HG03039 (cell line): ENCODE results near the gene CARD10.
"Not testable (repeated sequence)": the region's sequence is repeated elsewhere in the genome, so short reads cannot be mapped to it uniquely, and the experiment has no call there.

ENCODE experiments used
- ATAC-seq: cut with Tn5 transposase; IDR thresholded peaks from one replicate; pipeline ENCODE4 v1.9.1; 2021; ENCODE audit warnings: mild to moderate bottlenecking, moderate library complexity; ENCODE audit not compliant: unreplicated experiment

Gene CARD10

DNA sequence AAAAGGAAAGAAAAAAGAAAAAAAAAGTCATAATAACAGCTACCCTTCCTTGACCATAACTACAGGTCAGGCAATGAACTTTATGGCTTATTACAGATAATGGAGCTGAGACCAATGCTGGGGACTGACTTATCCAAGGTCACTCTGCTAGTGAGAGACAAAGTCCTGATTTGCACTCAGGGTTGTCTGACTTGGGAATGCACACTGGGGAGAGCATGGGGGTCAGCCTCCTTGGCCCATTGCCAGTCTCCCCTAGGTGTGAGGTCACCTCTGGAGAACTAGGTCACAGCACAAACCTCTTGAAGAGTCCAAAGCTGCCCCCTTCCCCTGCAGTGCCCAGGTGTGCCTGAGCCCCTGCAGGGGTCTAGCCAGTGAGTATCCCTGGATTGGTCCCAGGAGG lies 35.8 kb upstream of the CARD10 start:
- ATAC-seq: no peak

DNA sequence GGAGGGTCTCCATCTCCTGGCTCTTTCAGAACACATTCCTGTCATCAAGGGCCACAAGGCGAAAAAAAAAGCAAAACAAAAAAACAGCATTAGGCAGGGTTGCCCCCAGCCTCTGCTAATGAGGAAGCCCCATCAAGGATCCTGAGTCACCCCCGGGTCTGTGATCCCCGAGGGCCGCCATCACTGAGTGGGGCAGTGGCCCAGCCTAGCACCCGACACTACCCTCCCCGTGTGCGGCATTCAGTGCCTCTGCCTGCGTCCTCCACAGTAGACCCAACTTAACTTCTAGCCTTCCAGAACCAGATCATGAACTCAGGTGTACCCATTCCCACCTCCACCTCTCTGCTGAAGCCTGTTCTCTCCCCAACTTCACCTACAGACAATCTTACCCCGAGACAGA lies 34.5 kb upstream of the CARD10 start:
- no peak for ATAC-seq

GRCh38 chr22:37552524-37553163 lies 33.4 kb upstream of the CARD10 start:
- ATAC-seq: no peak

DNA sequence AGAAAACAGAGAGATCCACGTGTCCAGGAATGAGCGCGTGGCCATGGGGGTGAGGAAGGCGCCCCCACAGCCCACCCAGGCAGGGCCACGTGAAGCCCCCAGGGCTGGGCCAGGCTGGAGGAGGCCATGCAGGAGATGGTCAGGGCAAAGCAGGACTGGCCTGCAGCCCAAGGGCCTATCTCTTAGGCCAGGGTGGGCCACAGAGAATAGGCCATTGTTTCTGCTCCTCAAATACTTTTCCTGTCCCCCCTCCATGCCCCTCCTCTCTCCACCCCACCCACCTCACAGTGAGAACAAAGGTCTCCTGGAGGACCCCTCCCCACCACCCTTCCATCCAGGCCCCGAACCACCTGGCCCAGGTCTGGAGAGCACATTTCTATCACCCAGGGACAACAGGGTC lies 32.8 kb upstream of the CARD10 start:
- ATAC-seq: no peak

DNA sequence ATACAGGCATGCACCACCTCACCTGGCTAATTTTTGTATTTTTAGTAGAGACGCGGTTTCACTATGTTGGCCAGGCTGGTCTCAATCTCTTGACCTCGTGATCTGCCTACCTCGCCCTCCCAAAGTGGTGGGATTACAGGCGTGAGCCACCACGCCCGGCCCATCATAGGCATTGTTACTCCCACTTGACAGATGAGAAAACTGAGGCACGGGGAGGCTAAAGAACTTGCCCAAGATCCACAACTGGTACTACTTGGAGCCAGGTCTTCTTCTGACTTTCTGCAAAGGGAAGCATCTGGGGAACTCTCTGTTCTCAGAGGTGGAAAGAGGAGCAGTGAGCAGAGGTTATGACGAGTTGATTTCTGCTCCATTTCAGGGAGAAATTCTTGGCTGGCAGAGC lies 31.7 kb upstream of the CARD10 start:
- ATAC-seq: not testable (repeated sequence)

DNA sequence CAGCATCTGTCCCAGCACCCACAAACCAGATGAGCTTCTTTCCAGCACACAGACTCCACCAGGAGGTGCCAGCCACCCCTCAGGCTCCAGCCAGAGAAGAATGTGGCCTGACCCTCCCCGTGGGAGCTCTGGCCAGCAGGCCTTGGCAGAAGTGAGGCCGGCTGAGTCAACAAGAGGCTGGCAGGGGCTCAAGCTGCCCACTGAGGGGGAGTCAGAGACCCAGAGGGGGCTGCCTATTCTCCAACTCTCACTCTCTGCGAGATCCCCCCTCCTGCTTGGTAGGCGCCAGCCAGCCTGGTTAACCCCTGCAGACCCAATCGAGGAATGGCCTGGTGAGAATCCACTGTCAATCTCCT lies 30.5 kb upstream of the CARD10 start:
- no peak for ATAC-seq

- ATAC-seq: no peak
Observed at GRCh38 chr22:37547251-37547741, 28.1 kb upstream of the CARD10 start.

DNA sequence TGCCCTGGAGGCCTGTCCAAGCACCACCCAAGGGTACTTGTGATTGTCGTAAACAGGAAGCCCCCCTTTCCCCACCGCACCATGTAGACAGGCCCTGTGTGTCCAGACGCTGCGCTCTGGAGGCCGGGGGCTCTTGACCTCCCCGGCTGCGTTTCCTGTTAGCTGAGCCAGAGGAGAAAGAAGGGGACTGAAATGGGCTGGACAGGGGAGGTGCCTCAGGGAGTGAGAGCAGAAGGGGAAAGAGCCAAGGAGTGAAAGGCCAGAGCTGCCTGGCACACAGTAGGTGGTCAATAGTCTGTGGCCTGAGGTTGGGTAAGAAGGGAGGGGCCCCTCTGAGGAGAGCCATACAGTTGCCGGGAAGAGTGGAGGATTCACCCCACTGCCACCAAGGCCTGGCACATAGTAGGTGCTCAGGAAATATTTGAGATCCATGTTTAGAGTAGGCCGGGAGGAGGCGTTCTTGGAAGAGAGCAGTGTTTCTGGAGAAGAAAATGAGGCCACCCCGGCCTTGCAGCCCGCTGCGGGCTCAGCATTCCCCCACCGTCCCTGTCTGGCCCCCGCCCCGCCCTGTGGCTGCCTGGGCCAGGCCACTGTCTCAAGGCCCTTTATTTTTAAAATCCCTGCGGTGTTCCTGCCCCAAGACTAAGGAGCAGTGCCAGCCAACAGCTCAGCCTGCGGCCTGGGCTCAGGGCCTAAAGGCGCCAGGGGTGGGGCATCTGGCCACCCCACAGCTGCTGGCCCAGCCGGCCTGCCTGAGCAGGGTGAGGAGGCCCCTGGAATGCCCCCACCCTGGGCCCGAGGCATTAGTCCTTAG lies 27.4 kb upstream of the CARD10 start:
- ATAC-seq: no peak

GRCh38 chr22:37545703-37546436 lies 26.7 kb upstream of the CARD10 start:
- no peak for ATAC-seq

DNA sequence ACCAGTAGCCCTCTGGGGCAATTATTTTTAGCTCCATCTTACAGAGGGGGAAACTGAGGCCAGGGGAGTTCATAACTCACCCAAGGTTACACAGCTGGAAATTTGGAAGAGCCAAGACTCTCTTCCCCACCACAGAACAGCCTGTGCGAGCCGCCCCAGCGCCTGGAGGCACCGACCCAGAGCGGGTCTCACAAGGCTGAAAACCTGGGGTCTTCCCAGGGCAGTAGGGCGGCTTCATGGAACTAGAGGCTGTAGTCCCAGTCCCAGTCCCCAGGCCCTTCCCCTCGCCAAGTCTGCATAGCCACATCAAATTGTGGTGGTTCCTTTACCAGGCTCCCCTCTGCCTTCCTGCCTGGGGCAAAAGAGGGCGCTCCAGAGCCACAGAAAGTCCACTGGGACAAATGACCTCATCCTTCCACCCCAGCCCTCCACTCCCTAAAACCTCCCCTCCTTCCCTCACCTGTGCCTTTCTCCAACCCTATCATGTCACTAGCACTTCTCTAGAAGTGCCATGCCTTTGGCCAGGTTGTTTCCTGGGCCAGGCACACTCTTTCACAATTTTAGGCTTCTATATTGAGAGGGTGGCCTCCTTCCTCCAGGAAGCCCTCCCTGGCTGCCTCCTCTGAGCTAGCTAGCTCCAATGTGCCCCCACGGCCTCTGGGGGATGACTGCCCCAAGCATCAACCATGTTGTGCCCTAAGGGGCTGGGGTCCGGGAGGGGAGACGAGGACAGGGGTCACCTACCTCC lies 25.9 kb upstream of the CARD10 start:
- ATAC-seq: no peak

GRCh38 chr22:37542959-37543358 lies 23.7 kb upstream of the CARD10 start:
- no peak for ATAC-seq

DNA sequence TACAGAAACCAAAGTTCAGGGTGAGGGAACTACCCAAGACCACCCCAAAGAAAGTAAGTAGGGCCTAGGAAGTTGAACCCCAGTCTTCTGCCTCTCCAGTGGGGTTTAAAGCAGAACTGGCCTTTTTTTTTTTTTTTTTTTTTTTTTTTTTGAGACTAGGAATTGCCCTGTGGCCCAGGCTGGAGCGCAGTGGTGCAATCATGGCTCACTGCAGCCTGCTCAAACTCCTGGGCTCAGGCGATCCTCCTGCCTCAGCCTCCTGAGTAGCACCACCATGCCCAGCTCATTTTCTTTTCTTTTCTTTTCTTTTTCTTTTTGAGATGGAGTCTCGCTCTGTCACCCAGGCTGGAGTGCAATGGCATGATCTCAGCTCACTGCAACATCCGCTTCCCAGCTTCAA lies 23.2 kb upstream of the CARD10 start:
- ATAC-seq: not testable (repeated sequence)

GRCh38 chr22:37539790-37540189 lies 20.6 kb upstream of the CARD10 start:
- not testable (repeated sequence) for ATAC-seq

DNA sequence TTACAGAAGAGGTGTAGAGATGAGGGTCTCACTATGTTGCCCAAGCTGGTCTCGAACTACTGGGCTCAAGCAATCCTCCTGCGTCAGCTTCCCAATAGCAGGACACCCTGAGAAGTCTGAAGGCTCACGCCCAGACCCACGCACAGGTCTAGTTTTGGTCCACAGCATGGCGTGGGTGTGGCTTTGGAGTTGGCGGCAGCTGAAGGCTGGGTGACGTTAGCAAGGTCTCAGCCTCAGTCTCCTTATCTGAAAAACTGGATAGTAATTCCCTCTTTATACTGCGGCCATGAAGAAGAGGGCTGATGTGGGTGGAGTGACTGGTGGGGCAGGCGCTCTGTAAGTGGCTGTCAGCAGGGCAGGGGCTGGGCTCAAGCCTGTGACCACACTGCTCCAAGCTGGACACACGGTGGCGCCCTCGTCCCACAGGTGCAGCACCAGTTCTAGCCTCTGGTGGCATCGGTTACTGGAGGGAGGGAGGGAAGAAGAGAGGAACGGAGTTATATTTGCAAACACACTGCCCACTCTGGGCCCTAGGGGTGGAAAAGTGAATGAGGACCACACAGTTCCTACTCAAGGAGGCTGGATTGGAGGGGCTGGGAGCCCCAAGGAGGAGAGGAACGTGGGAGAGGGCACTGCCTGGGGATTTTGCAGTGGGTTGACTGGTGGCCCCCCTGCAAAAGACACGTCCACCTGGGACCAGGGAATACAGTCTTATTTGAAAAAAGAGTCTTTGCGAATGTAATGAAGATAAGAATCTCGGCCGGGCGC lies 19.6 kb upstream of the CARD10 start:
- ATAC-seq: peak; percentile 67

DNA sequence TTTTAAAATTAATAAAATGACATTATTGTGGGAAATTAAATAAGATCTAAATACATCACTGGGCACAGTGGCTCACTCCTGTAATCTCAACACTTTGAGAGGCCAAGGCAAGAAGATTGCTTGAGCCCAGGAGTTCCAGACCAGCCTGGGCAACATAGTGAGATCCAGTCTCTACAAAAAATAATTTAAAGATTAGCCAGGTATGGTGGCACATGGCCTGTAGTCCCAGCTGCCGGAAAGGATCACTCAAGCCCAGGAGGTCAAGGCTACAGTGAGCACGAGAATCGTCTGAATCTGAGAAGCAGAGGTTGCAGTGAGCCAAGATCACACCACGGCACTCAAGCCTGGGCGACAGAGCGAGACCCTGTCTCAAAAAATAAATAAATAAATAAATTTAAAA lies 15.9 kb upstream of the CARD10 start:
- ATAC-seq: no peak

DNA sequence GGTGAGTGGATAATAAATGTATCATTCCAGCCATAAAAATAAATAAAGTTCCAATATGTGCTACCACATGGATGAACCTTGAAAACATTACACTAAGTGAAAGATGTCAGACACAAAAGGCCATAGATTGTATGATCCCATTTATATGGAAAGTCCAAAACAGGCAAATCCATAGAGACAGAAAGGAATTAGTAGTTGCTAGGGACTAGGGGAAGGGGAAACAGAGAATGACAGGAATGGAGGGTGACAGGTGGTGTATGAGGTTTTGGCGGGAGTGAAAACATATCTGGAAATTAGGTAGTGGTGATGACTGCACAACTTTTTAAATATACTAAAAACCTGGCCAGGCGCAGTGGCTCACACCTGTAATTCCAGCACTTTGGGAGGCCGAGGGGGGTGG lies 15.2 kb upstream of the CARD10 start:
- ATAC-seq: no peak

DNA sequence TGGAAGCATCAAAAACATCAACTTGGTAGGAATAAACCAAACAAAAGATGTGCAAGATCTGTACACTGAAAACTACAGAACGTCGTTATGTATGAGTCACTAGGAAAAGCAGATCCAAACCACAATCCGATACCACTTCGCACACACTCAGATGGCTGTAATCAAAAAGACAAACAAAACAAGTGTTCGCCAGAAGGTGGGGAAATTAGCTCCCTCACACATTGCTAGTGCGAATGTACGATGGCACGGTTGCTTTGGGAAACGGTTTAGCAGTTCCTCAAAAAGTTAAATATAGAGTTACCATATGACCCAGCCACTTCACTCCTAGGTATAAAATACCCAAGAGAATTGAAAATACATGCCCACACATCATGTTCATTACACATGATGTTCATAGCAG lies 14.8 kb upstream of the CARD10 start:
- no peak for ATAC-seq

DNA sequence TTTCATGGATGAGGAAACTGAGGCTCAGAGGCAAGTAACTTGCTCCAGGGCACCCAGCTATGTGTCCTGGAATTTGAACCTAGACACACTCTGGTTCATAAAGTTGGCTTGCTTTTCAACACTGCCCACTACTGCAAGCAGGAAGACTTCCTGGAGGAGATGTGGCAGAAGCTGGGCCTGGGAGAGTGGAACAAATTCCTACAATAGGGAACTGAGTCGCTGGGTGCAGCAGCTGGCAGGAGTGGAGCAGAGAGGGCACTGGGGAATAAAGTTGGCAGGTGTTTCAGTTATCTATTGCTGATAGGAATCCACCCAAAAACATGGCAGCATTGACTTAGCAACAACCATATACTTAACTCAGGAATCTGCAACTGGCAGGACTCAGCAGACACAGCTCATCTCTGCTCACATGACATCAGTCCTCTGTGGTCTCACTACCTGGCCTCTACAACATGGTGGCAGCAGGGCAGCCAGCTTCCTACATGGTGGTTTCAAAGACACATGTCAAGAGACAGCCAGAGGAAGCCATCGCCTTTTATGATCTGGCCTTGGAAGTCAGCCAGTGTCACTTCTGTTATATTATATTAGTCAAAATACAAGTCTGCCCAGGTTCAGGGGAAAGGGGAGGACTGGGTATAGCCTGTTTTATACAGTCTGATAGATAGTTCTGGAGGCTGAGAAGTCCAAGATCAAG lies 10.6 kb upstream of the CARD10 start:
- ATAC-seq: no peak

DNA sequence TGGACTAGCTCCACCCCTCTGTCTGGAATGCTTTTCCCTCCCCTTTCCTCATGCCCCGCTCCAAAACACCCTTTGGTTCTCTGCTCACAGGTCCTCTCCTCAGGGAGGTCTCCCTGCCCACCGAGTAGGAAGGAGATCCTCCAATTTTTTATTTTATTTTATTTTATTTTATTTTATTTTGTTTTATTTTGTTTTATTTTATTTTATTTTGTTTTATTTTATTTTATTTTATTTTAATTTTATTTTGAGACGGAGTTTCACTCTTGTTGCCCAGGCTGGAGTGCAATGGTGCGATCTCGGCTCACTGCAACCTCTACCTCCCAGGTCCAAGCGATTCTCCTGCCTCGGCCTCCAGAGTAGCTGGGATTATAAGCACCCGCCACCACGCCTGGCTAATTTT lies 8.7 kb upstream of the CARD10 start:
- not testable (repeated sequence) for ATAC-seq
